ENCODE data around the gene MED25.

Gene MED25

DNA sequence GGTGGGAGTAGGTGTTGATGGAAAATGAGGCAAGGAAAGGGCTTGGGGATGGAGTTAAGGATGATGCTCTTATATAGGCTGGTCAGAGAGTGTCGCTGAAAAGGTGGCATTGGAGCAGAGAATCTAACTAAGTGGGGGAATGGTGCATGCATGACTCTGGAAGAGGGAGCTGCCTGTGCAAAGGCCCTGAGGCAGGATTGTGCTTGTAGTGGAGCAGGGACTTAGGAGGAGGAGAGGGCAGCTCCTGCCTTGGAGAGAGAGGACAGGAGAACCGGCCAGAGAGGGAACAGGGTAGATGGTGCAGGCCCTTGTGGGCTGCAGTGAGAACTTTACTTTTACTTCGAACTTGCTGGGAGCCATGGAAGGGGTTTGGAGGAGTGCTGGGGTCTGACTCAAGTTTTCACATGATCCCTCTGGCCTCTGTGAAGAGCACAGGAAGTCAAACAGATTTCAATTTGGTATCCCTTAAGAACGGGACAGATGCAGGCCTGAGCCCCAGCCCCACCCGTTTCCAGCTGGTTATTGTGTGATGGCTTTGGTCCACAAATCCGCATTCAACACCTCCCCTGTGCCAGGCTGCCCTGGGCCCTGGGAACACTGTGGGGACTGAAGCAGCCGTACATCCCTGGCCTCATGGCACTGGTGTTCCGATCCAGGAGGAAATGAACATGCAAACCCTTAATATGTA, 44.3 kb upstream of the MED25 start:
- H3K18ac ChIP-seq (ENCODE audit: low read depth in 1 of 2, low read length in 2 of 2), result no peak overlapping the region
- H3K9ac ChIP-seq (ENCODE audit: low read length), result peak overlapping the region; percentile 52
- H3K4me2 ChIP-seq (ENCODE audit: low read length, poor library complexity, severe bottlenecking), result no peak overlapping the region
- peaks cover 37% of the 10 kb centered on the region for H3K79me1 ChIP-seq (replicated peaks; ENCODE audit: low read length, poor library complexity, severe bottlenecking)
- no peak overlapping the region for H2BK5ac ChIP-seq (ENCODE audit: low read depth, low read length, poor library complexity, severe bottlenecking)
- no peak overlapping the region for H2BK15ac ChIP-seq (ENCODE audit: low read depth, poor library complexity, severe bottlenecking)
- no peak for DNase-seq
- H3K9me3 ChIP-seq (ENCODE audit: control insufficient read depth, low read length), result no peaks in the 10 kb centered on the region
- H3K27me3 ChIP-seq (ENCODE audit: control insufficient read depth in 1 of 2, insufficient read depth in 1 of 2, low read length in 2 of 2), result no peaks in the 10 kb centered on the region
- H2AFZ ChIP-seq (ENCODE audit: low read depth, low read length), result no peak overlapping the region
- no peak overlapping the region for H4K8ac ChIP-seq (ENCODE audit: low read length)
- 90% methylated on average over 8 of the region's 8 CpGs for WGBS
- H3K27ac ChIP-seq (ENCODE audit: low read length, poor library complexity, severe bottlenecking), result no peak overlapping the region
- H3K14ac ChIP-seq (ENCODE audit: low read length in 2 of 2), result no peak overlapping the region
- H3K4ac ChIP-seq (ENCODE audit: low read depth in 1 of 2, low read length in 2 of 2), result no peak overlapping the region
- no peak overlapping the region for H2BK120ac ChIP-seq (ENCODE audit: low read depth, low read length)
- H4K91ac ChIP-seq (ENCODE audit: low read length), result peak overlapping the region; percentile 11
- H3K4me3 ChIP-seq (ENCODE audit: insufficient read depth in 1 of 2, low read depth in 1 of 2, low read length in 2 of 2), result no peak overlapping the region
- no peak overlapping the region for H3K23ac ChIP-seq (ENCODE audit: low read length in 2 of 2)
- H3K4me1 ChIP-seq (ENCODE audit: control insufficient read depth, insufficient read depth, low read depth, low read length), result peaks cover 8% of the 10 kb centered on the region
- peaks cover 34 to 54% of the 10 kb centered on the region in 2 experiments for H3K36me3 ChIP-seq (ENCODE audit: control insufficient read depth in 1 of 2, insufficient read depth in 2 of 2, low read depth in 1 of 2, low read length in 2 of 2)
- no peak overlapping the region for H2AK5ac ChIP-seq (ENCODE audit: low read length, severe bottlenecking)
- no peak overlapping the region for H2BK12ac ChIP-seq (ENCODE audit: low read length in 2 of 2)

GRCh38 chr19:49774969-49775368, 43.1 kb upstream of the MED25 start:
- H3K4me2 ChIP-seq (ENCODE audit: low read length, poor library complexity, severe bottlenecking), result no peak overlapping the region
- no peak for DNase-seq
- H4K91ac ChIP-seq (ENCODE audit: low read length), result no peak overlapping the region
- no peak overlapping the region for H3K9ac ChIP-seq (ENCODE audit: low read length)
- peaks cover 37% of the 10 kb centered on the region for H3K79me1 ChIP-seq (replicated peaks; ENCODE audit: low read length, poor library complexity, severe bottlenecking)
- no peak overlapping the region for H2AK5ac ChIP-seq (ENCODE audit: low read length, severe bottlenecking)
- H3K18ac ChIP-seq (ENCODE audit: low read depth in 1 of 2, low read length in 2 of 2), result no peak overlapping the region
- H3K4me1 ChIP-seq (ENCODE audit: control insufficient read depth, insufficient read depth, low read depth, low read length), result peaks cover 4% of the 10 kb centered on the region
- H3K9me3 ChIP-seq (ENCODE audit: control insufficient read depth, low read length), result no peaks in the 10 kb centered on the region
- H3K23ac ChIP-seq (ENCODE audit: low read length in 2 of 2), result no peak overlapping the region
- H2AFZ ChIP-seq (ENCODE audit: low read depth, low read length), result no peak overlapping the region
- no peak overlapping the region for H3K4me3 ChIP-seq (ENCODE audit: insufficient read depth in 1 of 2, low read depth in 1 of 2, low read length in 2 of 2)
- no peak overlapping the region for H3K14ac ChIP-seq (ENCODE audit: low read length in 2 of 2)
- H3K4ac ChIP-seq (ENCODE audit: low read depth in 1 of 2, low read length in 2 of 2), result no peak overlapping the region
- no peak overlapping the region for H4K8ac ChIP-seq (ENCODE audit: low read length)
- no peak overlapping the region for H2BK12ac ChIP-seq (ENCODE audit: low read length in 2 of 2)
- H3K27ac ChIP-seq (ENCODE audit: low read length, poor library complexity, severe bottlenecking), result no peak overlapping the region
- H3K27me3 ChIP-seq (ENCODE audit: control insufficient read depth in 1 of 2, insufficient read depth in 1 of 2, low read length in 2 of 2), result no peaks in the 10 kb centered on the region
- no peak overlapping the region for H2BK15ac ChIP-seq (ENCODE audit: low read depth, poor library complexity, severe bottlenecking)
- H2BK120ac ChIP-seq (ENCODE audit: low read depth, low read length), result no peak overlapping the region
- H3K36me3 ChIP-seq (ENCODE audit: control insufficient read depth in 1 of 2, insufficient read depth in 2 of 2, low read depth in 1 of 2, low read length in 2 of 2), result peaks cover 37 to 46% of the 10 kb centered on the region in 2 experiments
- 96% methylated on average over 7 of the region's 8 CpGs for WGBS
- H2BK5ac ChIP-seq (ENCODE audit: low read depth, low read length, poor library complexity, severe bottlenecking), result no peak overlapping the region

DNA sequence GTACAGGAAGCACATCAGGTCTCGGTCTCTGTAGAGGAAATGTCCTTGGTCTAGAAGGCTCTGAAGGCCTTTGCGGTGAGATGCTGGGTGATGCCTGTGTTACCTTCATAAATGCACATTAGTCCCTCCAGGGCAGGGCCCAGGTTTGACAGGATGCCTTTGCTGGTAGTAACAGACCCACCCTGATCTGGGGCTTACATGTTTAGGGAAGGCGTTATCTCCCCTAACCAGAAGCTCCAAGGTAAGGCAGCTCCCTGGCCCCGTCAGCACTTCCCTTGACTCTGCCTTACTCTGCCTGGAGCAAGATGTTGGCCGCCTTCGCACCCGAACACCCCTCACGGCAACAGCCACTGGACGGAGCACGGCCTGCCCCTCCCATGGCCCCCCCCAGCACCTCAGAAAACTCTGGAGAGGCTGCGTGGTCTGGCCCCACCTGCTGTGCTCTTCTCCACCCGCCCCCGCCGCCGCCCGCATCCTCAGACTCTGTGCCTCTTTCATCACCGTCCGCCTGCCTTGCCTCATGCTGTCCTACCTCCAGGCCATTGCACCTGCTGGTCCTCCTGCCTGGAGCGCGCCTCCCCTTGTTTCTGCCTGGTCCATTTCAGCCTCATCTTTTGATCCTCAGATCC, 42.2 kb upstream of the MED25 start:
- H3K18ac ChIP-seq (ENCODE audit: low read depth in 1 of 2, low read length in 2 of 2), result no peak overlapping the region
- no peak overlapping the region for H2AFZ ChIP-seq (ENCODE audit: low read depth, low read length)
- WGBS, result 95% methylated on average over 20 of the region's 20 CpGs
- peaks cover 2% of the 10 kb centered on the region for H3K4me1 ChIP-seq (ENCODE audit: control insufficient read depth, insufficient read depth, low read depth, low read length)
- peak overlapping the region; percentile 22 for H4K8ac ChIP-seq (ENCODE audit: low read length)
- H2BK15ac ChIP-seq (ENCODE audit: low read depth, poor library complexity, severe bottlenecking), result no peak overlapping the region
- no peaks in the 10 kb centered on the region for H3K27me3 ChIP-seq (ENCODE audit: control insufficient read depth in 1 of 2, insufficient read depth in 1 of 2, low read length in 2 of 2)
- H2BK12ac ChIP-seq (ENCODE audit: low read length in 2 of 2), result no peak overlapping the region
- no peak overlapping the region for H3K4ac ChIP-seq (ENCODE audit: low read depth in 1 of 2, low read length in 2 of 2)
- no peaks in the 10 kb centered on the region for H3K9me3 ChIP-seq (ENCODE audit: control insufficient read depth, low read length)
- no peak overlapping the region for H3K4me3 ChIP-seq (ENCODE audit: insufficient read depth in 1 of 2, low read depth in 1 of 2, low read length in 2 of 2)
- H3K4me2 ChIP-seq (ENCODE audit: low read length, poor library complexity, severe bottlenecking), result no peak overlapping the region
- no peak overlapping the region for H2AK5ac ChIP-seq (ENCODE audit: low read length, severe bottlenecking)
- no peak for DNase-seq
- H2BK5ac ChIP-seq (ENCODE audit: low read depth, low read length, poor library complexity, severe bottlenecking), result no peak overlapping the region
- no peak overlapping the region for H3K9ac ChIP-seq (ENCODE audit: low read length)
- no peak overlapping the region for H2BK120ac ChIP-seq (ENCODE audit: low read depth, low read length)
- no peak overlapping the region for H3K23ac ChIP-seq (ENCODE audit: low read length in 2 of 2)
- H3K36me3 ChIP-seq (ENCODE audit: control insufficient read depth in 1 of 2, insufficient read depth in 2 of 2, low read depth in 1 of 2, low read length in 2 of 2), result peaks cover 33 to 48% of the 10 kb centered on the region in 2 experiments
- peaks cover 40% of the 10 kb centered on the region for H3K79me1 ChIP-seq (replicated peaks; ENCODE audit: low read length, poor library complexity, severe bottlenecking)
- H3K14ac ChIP-seq (ENCODE audit: low read length in 2 of 2), result no peak overlapping the region
- H4K91ac ChIP-seq (ENCODE audit: low read length), result peak overlapping the region; percentile 41
- H3K27ac ChIP-seq (ENCODE audit: low read length, poor library complexity, severe bottlenecking), result no peak overlapping the region

DNA sequence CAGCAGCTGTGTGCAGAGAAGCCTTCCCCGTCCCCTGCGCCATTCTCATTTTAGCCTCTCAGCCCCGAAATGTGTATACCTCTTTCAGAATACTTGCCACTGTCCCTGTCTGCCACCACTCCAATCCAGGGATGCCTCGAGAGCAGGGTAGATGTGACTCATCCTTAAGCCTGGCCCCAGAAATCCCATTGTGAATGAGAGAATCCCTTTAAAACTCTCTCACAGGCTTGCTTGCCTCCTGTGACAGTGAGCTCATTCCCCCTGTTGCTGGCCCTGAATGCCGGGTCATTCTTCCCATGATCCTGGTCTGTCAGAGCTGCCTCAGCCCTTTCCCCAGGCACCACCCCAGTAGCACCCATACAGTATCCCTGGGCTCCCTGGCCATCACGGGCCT, 41.7 kb upstream of the MED25 start:
- H3K4ac ChIP-seq (ENCODE audit: low read depth in 1 of 2, low read length in 2 of 2), result no peak overlapping the region
- H2BK5ac ChIP-seq (ENCODE audit: low read depth, low read length, poor library complexity, severe bottlenecking), result no peak overlapping the region
- peaks cover 43% of the 10 kb centered on the region for H3K79me1 ChIP-seq (replicated peaks; ENCODE audit: low read length, poor library complexity, severe bottlenecking)
- no peaks in the 10 kb centered on the region for H3K27me3 ChIP-seq (ENCODE audit: control insufficient read depth in 1 of 2, insufficient read depth in 1 of 2, low read length in 2 of 2)
- no peak overlapping the region for H3K4me2 ChIP-seq (ENCODE audit: low read length, poor library complexity, severe bottlenecking)
- H3K4me3 ChIP-seq (ENCODE audit: insufficient read depth in 1 of 2, low read depth in 1 of 2, low read length in 2 of 2), result no peak overlapping the region
- no peak overlapping the region for H3K9ac ChIP-seq (ENCODE audit: low read length)
- no peak overlapping the region for H3K14ac ChIP-seq (ENCODE audit: low read length in 2 of 2)
- no peaks in the 10 kb centered on the region for H3K9me3 ChIP-seq (ENCODE audit: control insufficient read depth, low read length)
- no peak overlapping the region for H2AK5ac ChIP-seq (ENCODE audit: low read length, severe bottlenecking)
- no peak overlapping the region for H3K18ac ChIP-seq (ENCODE audit: low read depth in 1 of 2, low read length in 2 of 2)
- peaks cover 2% of the 10 kb centered on the region for H3K4me1 ChIP-seq (ENCODE audit: control insufficient read depth, insufficient read depth, low read depth, low read length)
- H3K36me3 ChIP-seq (ENCODE audit: control insufficient read depth in 1 of 2, insufficient read depth in 2 of 2, low read depth in 1 of 2, low read length in 2 of 2), result peaks cover 35 to 53% of the 10 kb centered on the region in 2 experiments
- no peak overlapping the region for H2BK12ac ChIP-seq (ENCODE audit: low read length in 2 of 2)
- WGBS, result 93% methylated on average over 6 of the region's 6 CpGs
- no peak overlapping the region for H4K8ac ChIP-seq (ENCODE audit: low read length)
- no peak overlapping the region for H3K23ac ChIP-seq (ENCODE audit: low read length in 2 of 2)
- no peak overlapping the region for H2BK15ac ChIP-seq (ENCODE audit: low read depth, poor library complexity, severe bottlenecking)
- DNase-seq, result no peak
- no peak overlapping the region for H3K27ac ChIP-seq (ENCODE audit: low read length, poor library complexity, severe bottlenecking)
- H2BK120ac ChIP-seq (ENCODE audit: low read depth, low read length), result no peak overlapping the region
- H4K91ac ChIP-seq (ENCODE audit: low read length), result no peak overlapping the region
- no peak overlapping the region for H2AFZ ChIP-seq (ENCODE audit: low read depth, low read length)
